CD4-positive, alpha-beta T cell treated with Interleukin-2 at 100 ng/mL for 4 hours (primary cell): ENCODE data around the gene ZNF618.
"Not testable (repeated sequence)": the region's sequence is repeated elsewhere in the genome, so short reads cannot be mapped to it uniquely, and the experiment has no call there.

Source experiments
- DNase-seq: peaks from one replicate; pipeline ENCODE4 v3.0.0-alpha.2; 2020; ENCODE audit warnings: low spot score

Gene ZNF618

GRCh38 chr9:114081441-114082016, 205.4 kb downstream of the ZNF618 start:
- no peak for DNase-seq

- peak; percentile 75 for DNase-seq
Measured at GRCh38 chr9:114082017-114082762, 206.1 kb downstream of the ZNF618 start.

GRCh38 chr9:114082763-114083412, 206.8 kb downstream of the ZNF618 start:
- not testable (repeated sequence) for DNase-seq

- DNase-seq, result no peak
Measured at GRCh38 chr9:114083666-114084065, 207.6 kb downstream of the ZNF618 start.

GRCh38 chr9:114084282-114085073, 208.4 kb downstream of the ZNF618 start:
- DNase-seq, result no peak

GRCh38 chr9:114085387-114085789, 209.3 kb downstream of the ZNF618 start:
- no peak for DNase-seq

GRCh38 chr9:114086009-114086408, 209.9 kb downstream of the ZNF618 start:
- DNase-seq, result no peak

- DNase-seq, result no peak
Measured at GRCh38 chr9:114086607-114087006, 210.5 kb downstream of the ZNF618 start.

GRCh38 chr9:114087721-114088120, 211.6 kb downstream of the ZNF618 start:
- DNase-seq, result no peak

- no peak for DNase-seq
Measured at GRCh38 chr9:114088571-114089170, 212.6 kb downstream of the ZNF618 start.

- no peak for DNase-seq
Measured at GRCh38 chr9:114089206-114089840, 213.2 kb downstream of the ZNF618 start.

GRCh38 chr9:114090798-114091197, 214.7 kb downstream of the ZNF618 start:
- no peak for DNase-seq

- no peak for DNase-seq
Measured at GRCh38 chr9:114091711-114092110, 215.6 kb downstream of the ZNF618 start.

- no peak for DNase-seq
Measured at GRCh38 chr9:114092336-114092735, 216.2 kb downstream of the ZNF618 start.

- DNase-seq, result no peak
Measured at GRCh38 chr9:114093031-114093471, 216.9 kb downstream of the ZNF618 start.

- DNase-seq, result no peak
Measured at GRCh38 chr9:114093761-114094505, 217.8 kb downstream of the ZNF618 start.

- no peak for DNase-seq
Measured at GRCh38 chr9:114094971-114095370, 218.9 kb downstream of the ZNF618 start.

GRCh38 chr9:114096041-114096511, 220.0 kb downstream of the ZNF618 start:
- no peak for DNase-seq

GRCh38 chr9:114096866-114097612, 220.9 kb downstream of the ZNF618 start:
- no peak for DNase-seq

GRCh38 chr9:114097613-114098020, 221.5 kb downstream of the ZNF618 start:
- no peak for DNase-seq
